ENCODE data around the gene ADAMTS7.

ADAMTS7 gene, protein sequence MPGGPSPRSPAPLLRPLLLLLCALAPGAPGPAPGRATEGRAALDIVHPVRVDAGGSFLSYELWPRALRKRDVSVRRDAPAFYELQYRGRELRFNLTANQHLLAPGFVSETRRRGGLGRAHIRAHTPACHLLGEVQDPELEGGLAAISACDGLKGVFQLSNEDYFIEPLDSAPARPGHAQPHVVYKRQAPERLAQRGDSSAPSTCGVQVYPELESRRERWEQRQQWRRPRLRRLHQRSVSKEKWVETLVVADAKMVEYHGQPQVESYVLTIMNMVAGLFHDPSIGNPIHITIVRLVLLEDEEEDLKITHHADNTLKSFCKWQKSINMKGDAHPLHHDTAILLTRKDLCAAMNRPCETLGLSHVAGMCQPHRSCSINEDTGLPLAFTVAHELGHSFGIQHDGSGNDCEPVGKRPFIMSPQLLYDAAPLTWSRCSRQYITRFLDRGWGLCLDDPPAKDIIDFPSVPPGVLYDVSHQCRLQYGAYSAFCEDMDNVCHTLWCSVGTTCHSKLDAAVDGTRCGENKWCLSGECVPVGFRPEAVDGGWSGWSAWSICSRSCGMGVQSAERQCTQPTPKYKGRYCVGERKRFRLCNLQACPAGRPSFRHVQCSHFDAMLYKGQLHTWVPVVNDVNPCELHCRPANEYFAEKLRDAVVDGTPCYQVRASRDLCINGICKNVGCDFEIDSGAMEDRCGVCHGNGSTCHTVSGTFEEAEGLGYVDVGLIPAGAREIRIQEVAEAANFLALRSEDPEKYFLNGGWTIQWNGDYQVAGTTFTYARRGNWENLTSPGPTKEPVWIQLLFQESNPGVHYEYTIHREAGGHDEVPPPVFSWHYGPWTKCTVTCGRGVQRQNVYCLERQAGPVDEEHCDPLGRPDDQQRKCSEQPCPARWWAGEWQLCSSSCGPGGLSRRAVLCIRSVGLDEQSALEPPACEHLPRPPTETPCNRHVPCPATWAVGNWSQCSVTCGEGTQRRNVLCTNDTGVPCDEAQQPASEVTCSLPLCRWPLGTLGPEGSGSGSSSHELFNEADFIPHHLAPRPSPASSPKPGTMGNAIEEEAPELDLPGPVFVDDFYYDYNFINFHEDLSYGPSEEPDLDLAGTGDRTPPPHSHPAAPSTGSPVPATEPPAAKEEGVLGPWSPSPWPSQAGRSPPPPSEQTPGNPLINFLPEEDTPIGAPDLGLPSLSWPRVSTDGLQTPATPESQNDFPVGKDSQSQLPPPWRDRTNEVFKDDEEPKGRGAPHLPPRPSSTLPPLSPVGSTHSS (N-terminal part only)

DNA sequence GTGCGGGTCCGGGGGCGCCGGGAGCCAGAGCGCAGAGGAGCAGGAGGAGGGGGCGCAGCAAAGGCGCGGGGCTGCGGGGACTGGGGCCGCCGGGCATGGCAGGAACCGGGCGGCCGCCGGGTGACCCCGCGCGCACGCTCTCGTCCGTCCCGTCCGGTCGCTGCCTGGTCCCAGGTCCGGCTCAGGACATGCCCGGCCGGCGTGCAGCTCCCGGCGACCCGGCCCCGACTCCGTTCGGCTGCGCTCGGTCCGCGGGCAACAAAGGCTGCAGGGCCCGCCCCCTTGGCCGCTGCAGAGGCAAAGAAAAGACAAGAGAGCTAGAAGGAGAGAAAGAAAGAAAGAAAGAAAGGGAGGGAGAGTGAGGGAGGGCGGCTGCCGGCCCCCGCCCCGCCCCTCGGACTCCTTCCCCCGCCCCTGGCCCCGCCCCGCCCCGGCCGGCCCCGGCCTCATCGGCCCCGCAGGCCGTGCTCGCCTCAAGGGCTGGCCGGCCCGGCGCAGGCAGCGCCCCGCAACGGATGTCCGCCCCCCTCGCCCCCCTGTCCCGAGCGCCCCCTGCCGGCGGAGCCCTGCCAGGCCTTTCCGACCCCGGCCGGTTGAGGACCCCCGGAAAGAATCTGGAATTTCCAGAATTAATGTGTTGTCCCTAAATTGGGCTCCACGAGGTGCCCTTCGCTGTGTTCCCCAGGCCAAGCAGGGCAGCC is at the start of gene ADAMTS7:
ADAMTS7 (minus strand) TSS at position 341 of the 701 bp plus-strand sequence; CDS start at position 97, 244 bp downstream.
- TF ChIP-seq, protein P1, sequence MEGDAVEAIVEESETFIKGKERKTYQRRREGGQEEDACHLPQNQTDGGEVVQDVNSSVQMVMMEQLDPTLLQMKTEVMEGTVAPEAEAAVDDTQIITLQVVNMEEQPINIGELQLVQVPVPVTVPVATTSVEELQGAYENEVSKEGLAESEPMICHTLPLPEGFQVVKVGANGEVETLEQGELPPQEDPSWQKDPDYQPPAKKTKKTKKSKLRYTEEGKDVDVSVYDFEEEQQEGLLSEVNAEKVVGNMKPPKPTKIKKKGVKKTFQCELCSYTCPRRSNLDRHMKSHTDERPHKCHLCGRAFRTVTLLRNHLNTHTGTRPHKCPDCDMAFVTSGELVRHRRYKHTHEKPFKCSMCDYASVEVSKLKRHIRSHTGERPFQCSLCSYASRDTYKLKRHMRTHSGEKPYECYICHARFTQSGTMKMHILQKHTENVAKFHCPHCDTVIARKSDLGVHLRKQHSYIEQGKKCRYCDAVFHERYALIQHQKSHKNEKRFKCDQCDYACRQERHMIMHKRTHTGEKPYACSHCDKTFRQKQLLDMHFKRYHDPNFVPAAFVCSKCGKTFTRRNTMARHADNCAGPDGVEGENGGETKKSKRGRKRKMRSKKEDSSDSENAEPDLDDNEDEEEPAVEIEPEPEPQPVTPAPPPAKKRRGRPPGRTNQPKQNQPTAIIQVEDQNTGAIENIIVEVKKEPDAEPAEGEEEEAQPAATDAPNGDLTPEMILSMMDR (IDR thresholded peaks at IDR 0.05; ENCODE audit: control extremely low read depth, extremely low read depth, low read depth, missing control alignments) = peak; percentile 51
- CTCF ChIA-PET = interaction anchor here (0.7 to 3.2 kb wide), 11 partner anchors 8 to 172 kb away, joined by 3 to 11 read pairs (median 3); no protein-coding TSS in a partner anchor
- POLR2A ChIA-PET = no interaction called here
- peak; percentile 93 for DNase-seq (ENCODE audit: extremely low spot score)

GRCh38 chr15:78859971-78860719 is 48.9 kb upstream of the ADAMTS7 start:
- ChIA-PET POLR2A (interaction anchor here (1.1 kb wide), 1 partner anchor 32 kb away, joined by 3 read pairs; no protein-coding TSS in a partner anchor), CTCF (interaction anchor here (0.7 to 1.5 kb wide), 7 partner anchors 9 to 90 kb away, joined by 3 to 7 read pairs (median 3); partner anchors contain the start of gene MORF4L1)
- TF ChIP-seq, protein P1 (IDR thresholded peaks at IDR 0.05; ENCODE audit: control extremely low read depth, extremely low read depth, low read depth, missing control alignments) = peak; percentile 68

GRCh38 chr15:78855746-78856145 is 44.5 kb upstream of the ADAMTS7 start:
- TF ChIP-seq, protein P1 (IDR thresholded peaks at IDR 0.05; ENCODE audit: control extremely low read depth, extremely low read depth, low read depth, missing control alignments) = no peak
- POLR2A ChIA-PET = no interaction called here
- CTCF ChIA-PET = interaction anchor here (1.2 kb wide), 1 partner anchor 10 kb away, joined by 3 read pairs; no protein-coding TSS in a partner anchor
- no peak for DNase-seq (ENCODE audit: extremely low spot score)

More at GRCh38 chr15:78859971-78860719, 48.9 kb upstream of the ADAMTS7 start:
- DNase-seq (ENCODE audit: extremely low spot score) = peak; percentile 73

GRCh38 chr15:78854833-78855372 is 43.6 kb upstream of the ADAMTS7 start:
- DNase-seq (ENCODE audit: extremely low spot score) = no peak

GRCh38 chr15:78853500-78853899 is 42.2 kb upstream of the ADAMTS7 start:
- POLR2A ChIA-PET = no interaction called here
- CTCF ChIA-PET = no interaction called here
- TF ChIP-seq, protein P1 (IDR thresholded peaks at IDR 0.05; ENCODE audit: control extremely low read depth, extremely low read depth, low read depth, missing control alignments) = no peak
- no peak for DNase-seq (ENCODE audit: extremely low spot score)

More at GRCh38 chr15:78854833-78855372, 43.6 kb upstream of the ADAMTS7 start:
- POLR2A ChIA-PET = no interaction called here
- CTCF ChIA-PET = interaction anchor here (1.0 kb wide), 1 partner anchor 22 kb away, joined by 3 read pairs; no protein-coding TSS in a partner anchor
- TF ChIP-seq, protein P1 (IDR thresholded peaks at IDR 0.05; ENCODE audit: control extremely low read depth, extremely low read depth, low read depth, missing control alignments) = no peak

Data from GM10248 (cell line).